Transverse colon (tissue), 3 donors: ENCODE data around the gene ATP6V0D1.

Experiments
- CTCF ChIP-seq, 5 experiments: fragments of 200-600 bp in 3 of 5; fragments of 450-650 bp in 2 of 5; sonication (generic) in 3 of 5; IDR thresholded peaks; 1 replicate in 2 of 5; 2 replicates in 3 of 5; pipeline ENCODE4 v1.5.1; 2016 to 2017; ENCODE audit warnings: antibody characterized with exemption in 5 of 5, inconsistent platforms in 3 of 5, mild to moderate bottlenecking in 2 of 5, moderate library complexity in 1 of 5
- EP300 ChIP-seq: sonication (generic); formaldehyde crosslinking; IDR thresholded peaks from one replicate; pipeline ENCODE4 v1.6.1; 2017; ENCODE audit warnings: antibody characterized with exemption, low read depth
- POLR2A ChIP-seq: fragments of 450-650 bp; IDR thresholded peaks from one replicate; pipeline ENCODE4 v1.6.1; 2016; ENCODE audit warnings: antibody characterized with exemption, mild to moderate bottlenecking, moderate library complexity

DNA sequence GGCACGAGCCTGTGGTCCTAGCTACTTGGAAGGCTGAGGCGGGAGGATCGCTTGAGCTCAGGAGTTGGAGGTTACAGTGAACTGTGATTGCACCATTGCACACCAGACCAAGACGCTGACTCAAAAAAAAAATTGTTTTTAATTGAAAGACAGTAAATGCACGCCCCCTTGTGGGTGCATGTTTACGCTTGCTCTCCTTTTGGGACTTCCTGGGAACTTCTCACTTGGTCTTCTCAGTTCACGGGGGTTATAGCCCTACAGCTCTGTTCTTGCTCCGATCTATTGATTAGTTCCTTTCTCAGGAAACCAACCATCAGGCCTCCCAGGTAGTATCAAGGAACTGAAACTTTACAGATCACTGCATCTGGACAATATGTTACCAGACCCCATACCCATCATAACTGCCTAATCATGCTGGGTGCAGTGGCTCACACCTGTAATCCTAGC is 33.4 kb upstream of the ATP6V0D1 start:
- TF ChIP-seq CTCF (IDR thresholded peaks at IDR 0.05) (peak; percentile 51 to 69 (median 63)), EP300 (no peak), POLR2A (no peak)
